ENCODE data around the gene NUPR1. TPM values are rescaled to one million over a fixed set of nuclear protein-coding genes. Genes with fewer than 3 reads are reported as not detected.

NUPR1 gene
- total and polyA plus RNA-seq, 2 of the 13 experiments (the other 11 are each of a cell fraction or from before 2014, with no cell fraction given), result 18.0 to 25.6 TPM

DNA sequence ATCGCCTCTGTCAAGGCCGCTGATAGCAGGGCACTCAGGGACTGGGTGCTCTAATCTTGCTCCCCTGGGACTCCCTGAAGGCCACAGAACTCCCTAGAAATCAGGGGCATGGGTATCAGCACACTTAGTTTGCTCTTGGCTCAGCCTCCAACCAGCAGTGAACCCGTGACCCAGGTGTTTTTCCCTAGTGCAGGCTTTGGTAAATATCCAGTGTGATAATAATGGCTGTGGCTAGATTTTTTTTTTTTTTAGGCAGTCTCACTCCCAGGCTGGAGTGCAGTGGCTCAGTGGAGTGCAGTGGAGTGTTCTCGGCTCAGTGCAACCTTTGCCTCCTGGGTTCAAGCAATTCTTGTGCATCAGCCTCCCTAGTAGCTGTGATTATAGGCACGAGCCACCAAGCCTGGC is 10.3 kb downstream of the NUPR1 start (continued):
- TF ChIP-seq ESRRA (CRISPR knock-in tag; IDR thresholded peaks at IDR 0.05; ENCODE audit: low read depth), result no peak
- TF ChIP-seq HNRNPUL1 (IDR thresholded peaks at IDR 0.05; ENCODE audit: low read depth, low read length), result no peak
- TF ChIP-seq SAP130 (CRISPR knock-in tag; IDR thresholded peaks at IDR 0.05; ENCODE audit: low read depth), result peak; percentile 46; the same call in 1 of the 2 replicates
- no peak for TF ChIP-seq ZNF414 (CRISPR knock-in tag; IDR thresholded peaks at IDR 0.05)
- TF ChIP-seq ZNF512 (CRISPR knock-in tag; IDR thresholded peaks at IDR 0.05), result no peak
- TF ChIP-seq ZSCAN20 (CRISPR knock-in tag; IDR thresholded peaks at IDR 0.05; ENCODE audit: borderline replicate concordance), result no peak
- TF ChIP-seq ISX (CRISPR knock-in tag; conservative IDR thresholded peaks at IDR 0.05), result no peak
- TF ChIP-seq ZNF503 (CRISPR knock-in tag; IDR thresholded peaks at IDR 0.05), result no peak
- peak; percentile 39; the same call in 1 of the 2 replicates for TF ChIP-seq YEATS4 (CRISPR knock-in tag; IDR thresholded peaks at IDR 0.05; ENCODE audit: borderline replicate concordance)
- TF ChIP-seq ZNF318 (CRISPR knock-in tag; IDR thresholded peaks at IDR 0.05), result no peak
- TF ChIP-seq, protein P1, sequence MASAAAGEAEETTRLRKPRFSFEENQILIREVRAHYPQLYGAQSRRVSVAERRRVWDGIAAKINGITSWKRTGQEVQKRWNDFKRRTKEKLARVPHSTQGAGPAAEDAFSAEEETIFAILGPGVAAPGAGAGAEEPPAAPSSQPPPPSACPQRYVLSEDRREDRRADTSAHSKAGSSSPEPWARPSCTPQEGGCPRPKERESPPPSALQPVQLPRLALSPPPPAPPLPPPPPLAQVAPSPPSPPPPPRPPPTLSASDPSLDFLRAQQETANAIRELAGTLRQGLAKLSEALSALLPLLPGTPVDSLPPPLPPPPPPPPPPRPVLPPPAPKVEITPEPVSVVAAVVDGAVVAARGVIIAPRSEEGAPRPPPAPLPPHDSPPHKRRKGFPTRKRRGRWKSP (CRISPR knock-in tag; IDR thresholded peaks at IDR 0.05), result no peak
- peak; percentile 83 for TF ChIP-seq BCL6 (CRISPR knock-in tag; IDR thresholded peaks at IDR 0.05)
- 0 out of 2 replicates have a peak, but pooled peaks have one; percentile 47 for TF ChIP-seq BRF2 (CRISPR knock-in tag; IDR thresholded peaks at IDR 0.05)
- TF ChIP-seq KMT2A (CRISPR knock-in tag; IDR thresholded peaks at IDR 0.05), result no peak
- TF ChIP-seq TBX2 (CRISPR knock-in tag; IDR thresholded peaks at IDR 0.05; ENCODE audit: borderline replicate concordance), result peak; percentile 58; the same call in 1 of the 2 replicates
